T-helper 2 cell treated with Interferon-gamma antibody and Interleukin-4, amounts not matched to agents 100 ng/mL and 5 ng/mL, for 36 hours (primary cell): ENCODE data around the gene PIK3CD. TPM values are rescaled to one million over a fixed set of nuclear protein-coding genes. Genes with fewer than 3 reads are reported as not detected.

Experiments
- intact Hi-C: fragments of 100-400 bp; cut with micrococcal nuclease; formaldehyde crosslinking; loops from one replicate; pipeline ENCODE4 v1.15.1; 2023
- total RNA-seq: library from RNA; stranded (reverse); gene quantifications from 2 replicates; pipeline ENCODE4 v1.2.3, GENCODE V29; 2022

Gene PIK3CD
- total RNA-seq, 1 donor from 2014 or later, result 200 TPM

- intact Hi-C loops, result loop anchor here (1.0 to 2.0 kb wide), 3 partner anchors 64 to 194 kb away; partner anchors contain the start of gene CTNNBIP1
These were observed 65.1 kb downstream of the PIK3CD start for GRCh38 chr1:9716404-9717192.

- intact Hi-C loops, result loop anchor here (1.0 to 2.0 kb wide), 3 partner anchors 65 to 193 kb away; partner anchors contain the start of gene CTNNBIP1
These were observed 65.9 kb downstream of the PIK3CD start for GRCh38 chr1:9717193-9718005.

- intact Hi-C loops, result no loop called here
These were observed 66.6 kb downstream of the PIK3CD start for GRCh38 chr1:9718006-9718680.

- intact Hi-C loops, result no loop called here
These were observed 68.6 kb downstream of the PIK3CD start for GRCh38 chr1:9719978-9720722.

GRCh38 chr1:9720785-9721605 lies 69.5 kb downstream of the PIK3CD start:
- intact Hi-C loops, result no loop called here

GRCh38 chr1:9721606-9722377 lies 70.3 kb downstream of the PIK3CD start:
- intact Hi-C loops, result no loop called here

GRCh38 chr1:9722378-9722749 lies 70.8 kb downstream of the PIK3CD start:
- intact Hi-C loops, result no loop called here

GRCh38 chr1:9723068-9723805 lies 71.7 kb downstream of the PIK3CD start:
- intact Hi-C loops, result no loop called here

- intact Hi-C loops, result loop anchor here (2.0 kb wide), 1 partner anchor 97 kb away; no protein-coding TSS in a partner anchor
These were observed 72.4 kb downstream of the PIK3CD start for GRCh38 chr1:9723926-9724325.

GRCh38 chr1:9724706-9725476 lies 73.4 kb downstream of the PIK3CD start:
- intact Hi-C loops, result loop anchor here (1.0 to 5.0 kb wide), 3 partner anchors 77 to 142 kb away; no protein-coding TSS in a partner anchor

- intact Hi-C loops, result loop anchor here (5.0 kb wide), 1 partner anchor 76 kb away; no protein-coding TSS in a partner anchor
These were observed 74.9 kb downstream of the PIK3CD start for GRCh38 chr1:9726406-9726805.

GRCh38 chr1:9726905-9727595 lies 75.5 kb downstream of the PIK3CD start:
- intact Hi-C loops, result loop anchor here (5.0 kb wide), 1 partner anchor 75 kb away; no protein-coding TSS in a partner anchor

GRCh38 chr1:9728451-9729295 lies 77.1 kb downstream of the PIK3CD start:
- intact Hi-C loops, result loop anchor here (5.0 kb wide), 1 partner anchor 74 kb away; no protein-coding TSS in a partner anchor

- intact Hi-C loops, result loop anchor here (5.0 kb wide), 1 partner anchor 73 kb away; no protein-coding TSS in a partner anchor
These were observed 78.0 kb downstream of the PIK3CD start for GRCh38 chr1:9729523-9729922.

- intact Hi-C loops, result no loop called here
These were observed 78.8 kb downstream of the PIK3CD start for GRCh38 chr1:9730096-9730901.
